Airway epithelial cell (primary cell): ENCODE results near the gene EIF4G2. TPM values are rescaled to one million over a fixed set of nuclear protein-coding genes. Genes with fewer than 3 reads are reported as not detected.

Experiments used
- total RNA-seq: library from RNA; depleted of rRNA; stranded (reverse); fragments of >200 nt; gene quantifications from 2 replicates; pipeline ENCODE4 v1.2.3, GENCODE V29; 2015

Gene EIF4G2
- 535 and 644 TPM in 2 replicates for total RNA-seq

DNA sequence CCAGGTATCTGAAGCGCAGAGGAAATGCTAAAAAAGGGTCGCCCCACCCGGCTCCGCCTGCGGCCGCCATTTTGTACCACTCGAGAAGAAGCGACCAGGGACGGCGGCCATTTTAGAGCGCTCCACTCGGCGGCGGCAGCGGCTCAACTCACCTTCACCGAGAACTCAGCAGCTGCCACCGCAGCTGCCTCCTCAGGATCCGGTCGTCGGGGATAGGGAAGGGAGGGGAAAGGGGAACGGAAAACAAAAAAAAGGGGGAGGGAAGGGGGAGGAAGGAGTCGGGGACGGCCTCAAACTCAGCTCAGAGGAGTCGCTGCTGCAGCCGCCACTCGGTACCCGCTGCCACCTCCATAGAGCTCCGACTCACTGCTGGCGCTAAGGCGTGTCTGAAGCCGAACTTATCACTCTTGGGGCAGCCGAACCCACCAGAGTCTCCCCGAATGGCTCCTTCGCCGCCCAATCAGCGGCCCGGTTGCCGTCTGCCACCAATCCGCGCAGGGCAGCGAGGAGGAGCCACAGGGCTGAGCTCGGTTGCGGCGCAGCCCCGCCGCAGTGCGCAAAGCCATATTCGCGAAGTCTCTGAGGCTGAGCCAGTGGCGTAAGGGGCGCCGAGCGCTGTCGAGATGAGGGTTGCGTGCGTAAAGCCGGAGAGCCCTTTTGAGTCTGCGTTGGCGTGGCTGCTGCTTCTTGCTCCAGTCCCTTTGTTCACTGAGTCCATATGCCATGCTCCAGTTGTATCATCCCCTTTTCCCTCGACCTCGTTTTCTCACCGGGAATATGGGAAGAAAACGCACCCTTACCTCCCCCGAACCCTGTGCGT, at the start of gene EIF4G2:
EIF4G2 (minus strand) TSS at position 374 of the 820 bp plus-strand sequence.

DNA sequence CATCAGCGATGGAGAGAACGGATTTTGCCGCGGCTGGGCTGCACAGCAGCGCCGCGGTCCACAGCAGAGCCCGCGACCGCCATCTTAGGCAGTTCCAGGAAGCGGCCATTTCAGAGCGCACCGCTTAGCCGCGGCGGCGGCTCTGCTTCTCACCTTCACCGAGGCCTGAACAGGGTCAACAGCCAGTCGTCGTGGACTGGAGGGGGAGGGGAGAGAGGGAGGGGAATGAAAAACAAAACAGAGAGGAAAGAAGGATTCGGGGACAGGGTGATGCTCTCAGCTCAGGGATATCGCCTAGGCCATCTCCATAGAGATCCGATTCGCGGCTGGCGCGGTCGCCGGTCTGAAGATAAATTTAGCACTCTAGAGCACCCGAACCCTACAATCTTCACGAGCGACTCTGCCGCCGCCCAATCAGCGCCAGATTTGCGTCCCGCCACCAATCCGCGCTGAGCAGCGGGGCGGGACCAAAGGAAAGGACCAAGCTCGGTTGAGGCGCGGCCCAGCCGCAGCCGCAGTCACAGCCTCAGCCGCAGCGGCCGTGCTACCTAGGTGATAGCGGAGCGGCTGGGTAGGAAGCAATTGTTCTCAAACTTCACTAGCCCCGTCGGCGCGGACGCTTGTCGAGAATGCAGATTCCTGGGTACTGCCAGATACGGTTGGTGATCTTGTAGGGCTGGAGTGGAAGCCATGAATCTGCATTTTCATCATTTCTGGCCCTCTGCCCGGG, 49.1 kb upstream of the EIF4G2 start, which contains the start of gene ZBED5:
ZBED5 (minus strand) TSS at position 345 of the 730 bp plus-strand sequence. CDS start 3,108 bp downstream, outside the sequence.

DNA sequence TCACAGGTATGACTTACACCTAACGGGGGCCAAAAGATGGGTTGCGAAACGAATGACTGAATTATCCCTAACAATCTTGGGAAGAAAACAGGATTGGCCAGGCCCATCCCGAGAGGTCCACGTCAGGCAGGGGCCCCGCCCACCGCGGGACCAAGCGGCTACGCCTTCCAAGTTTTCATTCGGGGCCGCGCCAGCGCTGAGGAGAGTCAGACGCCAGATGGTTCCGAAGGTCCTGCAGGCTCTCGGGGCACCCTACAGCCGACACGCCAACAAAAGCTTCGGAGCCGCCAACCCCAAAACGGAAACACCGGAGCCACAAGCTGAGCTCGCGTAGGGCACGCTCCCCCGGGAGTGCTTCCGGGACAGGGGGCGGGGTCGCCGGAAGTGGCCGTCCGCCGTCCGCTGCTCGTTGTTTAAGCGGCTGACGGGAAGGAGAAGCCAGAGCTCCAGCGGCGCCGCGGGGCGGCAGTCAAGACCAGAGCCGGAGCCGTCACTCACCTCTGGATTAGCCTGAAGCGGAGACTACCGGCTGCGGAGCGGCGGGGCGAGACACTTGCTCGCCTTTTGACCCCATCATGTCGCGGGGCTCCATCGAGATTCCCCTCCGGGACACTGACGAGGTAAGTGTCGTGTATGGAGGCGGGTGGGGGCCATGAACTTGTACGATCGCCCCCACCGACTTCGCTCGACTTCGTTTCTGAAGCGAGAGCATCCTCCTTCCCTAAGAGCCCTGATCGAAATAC, 57.7 kb downstream of the EIF4G2 start, which contains the start of gene CTR9:
CTR9 (plus strand) TSS at position 409 of the 743 bp plus-strand sequence; CDS start at position 576, 167 bp downstream.

Other genes starting within 250 kb of the EIF4G2 start
- not detected in 2 replicates for gene LYVE1, start 240.3 kb downstream of the EIF4G2 start, total RNA-seq
- 0.09 and 0.49 TPM in 2 replicates for gene IRAG1, start 115.2 kb downstream of the EIF4G2 start, total RNA-seq
- gene CTR9, start 57.7 kb downstream of the EIF4G2 start, total RNA-seq: 14.8 and 22.1 TPM in 2 replicates
- gene ZBED5, start 49.1 kb upstream of the EIF4G2 start, total RNA-seq: 28.1 and 34.6 TPM in 2 replicates